Ascending aorta (tissue), 2 donors: ENCODE results near the gene P2RY8. TPM values are rescaled to one million over a fixed set of nuclear protein-coding genes. Genes with fewer than 3 reads are reported as not detected.

Source experiments
- DNase-seq, 2 donors: peaks; one replicate each; pipeline ENCODE4 v3.0.0-alpha.2; 2019; ENCODE audit warnings: low spot score in 2 of 2
- H3K27ac ChIP-seq, 2 donors: fragments of 200-600 bp; sonication (generic); one replicate each; pipeline ENCODE4 v1.5.1; 2016 to 2017; ENCODE audit warnings: mild to moderate bottlenecking in 1 of 2
- H3K27me3 ChIP-seq: fragments of 200-600 bp; sonication (generic); one replicate; pipeline ENCODE4 v1.5.1; 2017
- H3K36me3 ChIP-seq, 2 donors: fragments of 200-600 bp; sonication (generic); one replicate each; pipeline ENCODE4 v1.5.1; 2016
- H3K4me1 ChIP-seq, 2 donors: fragments of 200-600 bp; sonication (generic); one replicate each; pipeline ENCODE4 v1.5.1; 2016 to 2017; ENCODE audit warnings: mild to moderate bottlenecking in 1 of 2
- H3K4me3 ChIP-seq, 2 donors: fragments of 200-600 bp; sonication (generic); one replicate each; pipeline ENCODE4 v1.5.1; 2016 to 2017; ENCODE audit warnings: mild to moderate bottlenecking in 1 of 2
- H3K9me3 ChIP-seq, 2 donors: fragments of 200-600 bp; sonication (generic); one replicate each; pipeline ENCODE4 v1.5.1; 2016
- CTCF ChIP-seq, 3 experiments: fragments of 200-600 bp in 2 of 3; fragments of 450-650 bp in 1 of 3; sonication (generic) in 2 of 3; IDR thresholded peaks; one replicate each; pipeline ENCODE4 v1.5.1; 2016 to 2019; ENCODE audit warnings: antibody characterized with exemption in 3 of 3, mild to moderate bottlenecking in 1 of 3, moderate library complexity in 1 of 3
- intact Hi-C: fragments of 100-400 bp; cut with DNase I; formaldehyde crosslinking; loops from one replicate; pipeline ENCODE4 v1.15.1; 2023
- total RNA-seq: library from RNA; depleted of rRNA; stranded (reverse); fragments of >200 nt; gene quantifications from one replicate; pipeline ENCODE4 v1.1.0, GENCODE V29; 2016

The P2RY8 gene
- total RNA-seq, 1 donor from 2014 or later = 2.2 TPM

- intact Hi-C loops = loop anchor here (2.0 to 10.0 kb wide), 2 partner anchors 1137 to 1359 kb away; no protein-coding TSS in a partner anchor
- H3K27ac ChIP-seq = no peak overlapping the region
- no peak overlapping the region for H3K4me3 ChIP-seq
- H3K9me3 ChIP-seq = no peaks in the 10 kb centered on the region
- no peaks in the 10 kb centered on the region for H3K27me3 ChIP-seq
- peak in 1 of 2 donors; percentile 42 for DNase-seq
- TF ChIP-seq CTCF (IDR thresholded peaks at IDR 0.05) = no peak
- H3K4me1 ChIP-seq = peaks cover 12 to 13% of the 10 kb centered on the region in 2 donors
- no peaks in the 10 kb centered on the region for H3K36me3 ChIP-seq
Observed at GRCh38 chrX:1455948-1456280, 81.1 kb downstream of the P2RY8 start.

GRCh38 chrX:1453951-1454785, 82.8 kb downstream of the P2RY8 start:
- Histone ChIP-seq H3K9me3 (no peaks in the 10 kb centered on the region), H3K4me1 (peaks cover 12 to 13% of the 10 kb centered on the region in 2 donors), H3K4me3 (peak overlapping the region; percentile 89), H3K27ac (peak overlapping the region; percentile 37 to 95), H3K36me3 (no peaks in the 10 kb centered on the region), H3K27me3 (no peaks in the 10 kb centered on the region)
- peak; percentile 46 to 91 for DNase-seq
- TF ChIP-seq CTCF (IDR thresholded peaks at IDR 0.05) = peak; percentile 93 to 98 (median 98)
- intact Hi-C loops = loop anchor here (1.0 to 10.0 kb wide), 9 partner anchors 62 to 1474 kb away; partner anchors contain the start of genes AKAP17A, DHRSX, PPP2R3B and SLC25A6

GRCh38 chrX:1453395-1453783, 83.6 kb downstream of the P2RY8 start:
- DNase-seq = no peak
- Histone ChIP-seq H3K9me3 (no peaks in the 10 kb centered on the region), H3K27me3 (no peaks in the 10 kb centered on the region), H3K4me3 (peak overlapping the region; percentile 89), H3K36me3 (no peaks in the 10 kb centered on the region), H3K4me1 (peaks cover 12 to 13% of the 10 kb centered on the region in 2 donors), H3K27ac (peak overlapping the region; percentile 92 to 95)
- no peak for TF ChIP-seq CTCF (IDR thresholded peaks at IDR 0.05)
- intact Hi-C loops = loop anchor here (1.0 to 10.0 kb wide), 7 partner anchors 61 to 1475 kb away; partner anchors contain the start of genes DHRSX, PPP2R3B, SLC25A6 and ZBED1

GRCh38 chrX:1452516-1453394, 84.2 kb downstream of the P2RY8 start, which contains the start of gene ASMTL:
Gene ASMTL (minus strand): TSS chrX:1452909. CDS start chrX:1452840, 69 bp downstream.
- H3K27me3 ChIP-seq = no peaks in the 10 kb centered on the region
- TF ChIP-seq CTCF (IDR thresholded peaks at IDR 0.05) = no peak
- H3K4me1 ChIP-seq = peaks cover 12 to 13% of the 10 kb centered on the region in 2 donors
- H3K27ac ChIP-seq = peak within 1 kb of the TSS; percentile 92 to 95
- intact Hi-C loops = loop anchor here (1.0 to 10.0 kb wide), 7 partner anchors 60 to 1476 kb away; partner anchors contain the start of genes DHRSX, PPP2R3B, SLC25A6 and ZBED1
- DNase-seq = peak; percentile 96 to 100
- H3K36me3 ChIP-seq = no peaks in the 10 kb centered on the region
- no peaks in the 10 kb centered on the region for H3K9me3 ChIP-seq
- peak within 1 kb of the TSS; percentile 89 to 100 for H3K4me3 ChIP-seq
